ENCODE results near the gene TRMT61A.
"Not testable (repeated sequence)": the region's sequence is repeated elsewhere in the genome, so short reads cannot be mapped to it uniquely, and the experiment has no call there.

Gene TRMT61A

GRCh38 chr14:103522649-103523574, 6.1 kb upstream of the TRMT61A start, which contains the start of gene CKB:
TSS of gene CKB (minus strand) at chr14:103522830. CDS start at chr14:103522493, 337 bp downstream.
- no peak for DNase-seq (ENCODE audit: low read depth, low spot score)

DNA sequence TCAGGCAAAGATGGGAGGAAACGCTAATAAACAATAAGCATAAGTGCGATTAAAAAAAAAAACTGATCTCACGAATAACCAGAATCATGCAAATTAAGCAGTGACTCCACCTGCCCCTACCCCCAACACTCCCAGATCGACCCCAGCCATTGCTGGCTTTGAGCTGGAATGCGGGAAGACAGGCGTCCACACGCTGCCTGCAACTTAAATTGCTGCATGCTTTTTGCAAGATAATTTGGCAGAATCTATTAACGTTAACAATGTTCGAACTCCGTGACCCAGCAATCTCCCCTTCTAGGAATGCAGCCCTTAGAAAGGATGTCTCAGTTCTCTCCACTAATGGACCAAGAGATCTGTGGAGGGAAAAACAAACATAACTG, 5.4 kb upstream of the TRMT61A start:
- DNase-seq (ENCODE audit: low read depth, low spot score), result no peak

GRCh38 chr14:103524002-103524935, 4.7 kb upstream of the TRMT61A start:
- no peak for DNase-seq (ENCODE audit: low read depth, low spot score)

GRCh38 chr14:103525430-103526246, 3.4 kb upstream of the TRMT61A start:
- DNase-seq (ENCODE audit: low read depth, low spot score), result not testable (repeated sequence)

DNA sequence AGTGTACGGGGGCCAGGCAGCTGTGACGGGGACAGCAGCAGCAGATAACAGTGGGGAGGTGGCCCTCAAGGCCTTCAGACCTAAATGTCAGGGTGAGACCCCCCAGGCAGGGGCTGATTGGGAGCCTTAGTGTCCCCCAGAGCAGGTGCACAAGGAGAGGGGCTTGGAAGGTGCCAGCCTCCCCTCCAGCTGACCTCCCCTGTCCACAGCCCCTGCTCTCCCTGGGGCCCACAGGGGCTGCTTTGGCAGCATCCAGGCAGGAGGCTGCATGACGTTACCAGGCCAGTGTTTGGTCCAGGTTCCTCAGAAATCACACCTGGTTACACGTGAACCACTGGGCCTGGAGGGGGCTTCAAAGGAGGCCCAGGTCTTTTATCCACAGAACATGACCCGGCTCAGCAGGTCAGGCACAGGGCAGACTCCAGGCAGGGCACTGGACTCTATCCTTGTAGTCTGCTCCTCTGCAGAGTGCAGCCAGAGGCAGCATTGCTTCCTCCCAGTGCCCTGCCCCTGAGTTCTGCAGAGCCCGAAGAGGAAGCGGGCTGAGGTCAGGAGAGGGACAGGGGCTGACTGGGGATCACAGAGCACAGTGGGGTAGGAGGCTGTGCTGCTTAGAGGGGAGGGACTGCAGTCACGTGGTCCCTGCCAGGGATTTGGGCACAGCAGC, 2.6 kb upstream of the TRMT61A start:
- DNase-seq (ENCODE audit: low read depth, low spot score), result no peak

- DNase-seq (ENCODE audit: low read depth, low spot score), result no peak
Observed at GRCh38 chr14:103526914-103527248, 2.1 kb upstream of the TRMT61A start.

- no peak for DNase-seq (ENCODE audit: low read depth, low spot score)
Observed at GRCh38 chr14:103527408-103528145, 1.4 kb upstream of the TRMT61A start.

DNA sequence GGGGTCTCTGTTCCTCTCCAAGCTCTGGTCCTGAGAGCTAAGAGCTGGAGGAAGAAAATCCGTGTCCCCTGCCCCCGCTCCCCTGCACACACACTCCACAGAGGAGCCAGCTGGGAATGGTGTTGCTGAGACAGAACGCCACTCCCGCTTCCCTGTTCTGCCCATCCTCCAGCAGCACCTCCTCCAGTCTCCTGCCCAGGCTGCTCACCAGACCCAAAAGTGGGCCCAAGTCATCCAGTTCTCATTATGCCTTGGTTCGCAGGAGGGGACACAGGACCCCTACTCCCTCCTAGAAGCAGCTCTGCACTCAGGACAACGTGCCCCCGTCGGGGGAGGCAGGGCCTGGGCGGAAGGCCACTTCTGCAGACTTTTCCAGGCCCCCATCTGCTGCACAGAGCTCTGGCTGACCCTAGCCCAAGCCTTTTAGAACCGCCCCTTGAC, 830 bp upstream of the TRMT61A start:
- DNase-seq (ENCODE audit: low read depth, low spot score), result no peak

- DNase-seq (ENCODE audit: low read depth, low spot score), result no peak
Observed at GRCh38 chr14:103529383-103530365, 678 bp downstream of the TRMT61A start.

DNA sequence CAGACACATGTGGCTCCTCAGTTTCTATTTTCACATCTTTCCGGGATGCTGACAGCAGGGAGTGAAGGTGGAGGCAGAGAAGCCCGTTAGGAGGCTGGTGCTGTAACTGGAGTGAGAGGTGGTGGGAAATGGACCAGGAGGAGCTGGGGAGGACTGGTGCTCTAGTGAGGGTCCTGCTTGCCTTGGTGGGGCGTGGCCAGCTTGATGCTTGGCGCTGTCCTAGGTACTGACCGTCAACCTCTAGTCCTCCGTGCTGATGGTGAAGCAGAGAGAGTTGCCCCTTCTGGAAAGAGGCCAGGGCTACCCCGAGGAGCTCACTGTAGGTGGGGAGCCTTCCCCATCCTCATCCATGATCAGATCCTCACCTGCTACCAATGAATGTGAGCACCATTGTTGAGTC, 1.4 kb downstream of the TRMT61A start:
- no peak for DNase-seq (ENCODE audit: low read depth, low spot score)

DNA sequence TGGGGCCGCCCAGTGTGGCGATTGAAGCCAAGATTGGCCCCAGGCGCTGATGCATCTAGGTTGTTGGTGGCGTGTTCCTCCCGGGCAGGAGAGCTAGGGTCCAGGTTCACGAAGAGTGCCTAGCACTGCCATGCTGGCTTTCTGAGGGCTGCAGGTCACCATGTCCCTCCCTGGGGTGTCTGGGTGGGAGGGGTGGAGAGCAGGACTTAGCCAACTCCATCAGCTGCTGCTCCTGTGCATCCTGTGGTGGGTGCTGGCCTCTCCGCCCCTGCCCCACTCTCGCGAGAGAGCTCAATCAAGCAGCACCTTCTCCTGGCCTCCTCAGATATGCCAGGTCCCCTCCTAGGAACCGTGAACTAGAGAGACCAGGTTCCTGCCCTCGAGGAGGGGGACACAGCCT, 1.8 kb downstream of the TRMT61A start:
- no peak for DNase-seq (ENCODE audit: low read depth, low spot score)

DNA sequence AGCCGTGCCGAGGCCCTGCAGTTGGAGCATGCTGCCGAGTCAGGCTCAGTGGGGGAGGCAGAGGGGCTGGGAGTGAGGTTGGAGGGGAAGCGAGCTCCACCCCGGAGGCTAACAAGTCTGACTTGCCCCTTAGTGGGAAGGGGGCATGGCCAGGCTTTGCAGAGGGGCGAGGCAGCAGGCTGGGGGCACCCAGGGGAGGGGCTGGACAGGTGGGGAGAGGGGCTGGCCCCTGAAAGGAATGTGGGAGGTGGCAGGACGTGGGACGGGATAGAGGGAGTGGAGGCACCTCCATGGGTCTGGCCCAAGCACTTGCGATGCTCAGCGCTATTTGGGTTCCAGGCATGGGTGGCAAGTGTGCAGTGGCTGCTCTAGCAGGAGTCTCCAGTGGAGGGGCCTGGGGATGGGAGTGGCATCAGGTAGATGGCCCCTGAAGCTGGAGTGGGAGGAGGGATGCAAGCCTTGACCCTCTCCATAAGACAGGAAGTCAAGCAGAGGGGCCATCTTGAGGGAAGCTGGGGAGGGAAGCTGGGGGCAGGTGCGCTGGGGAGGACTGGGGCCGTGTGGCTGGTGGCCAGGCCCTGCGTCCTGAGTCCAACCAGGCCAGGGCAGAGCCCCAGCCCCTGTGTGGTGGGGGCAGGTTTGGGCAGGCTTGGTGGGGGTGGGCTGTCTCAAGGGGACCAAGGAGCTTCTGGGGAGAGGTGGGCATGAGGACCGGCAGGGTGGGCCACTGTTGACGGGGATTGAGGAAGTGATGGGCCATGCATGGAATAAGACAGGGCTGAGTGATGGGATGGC, 2.6 kb downstream of the TRMT61A start:
- no peak for DNase-seq (ENCODE audit: low read depth, low spot score)

DNA sequence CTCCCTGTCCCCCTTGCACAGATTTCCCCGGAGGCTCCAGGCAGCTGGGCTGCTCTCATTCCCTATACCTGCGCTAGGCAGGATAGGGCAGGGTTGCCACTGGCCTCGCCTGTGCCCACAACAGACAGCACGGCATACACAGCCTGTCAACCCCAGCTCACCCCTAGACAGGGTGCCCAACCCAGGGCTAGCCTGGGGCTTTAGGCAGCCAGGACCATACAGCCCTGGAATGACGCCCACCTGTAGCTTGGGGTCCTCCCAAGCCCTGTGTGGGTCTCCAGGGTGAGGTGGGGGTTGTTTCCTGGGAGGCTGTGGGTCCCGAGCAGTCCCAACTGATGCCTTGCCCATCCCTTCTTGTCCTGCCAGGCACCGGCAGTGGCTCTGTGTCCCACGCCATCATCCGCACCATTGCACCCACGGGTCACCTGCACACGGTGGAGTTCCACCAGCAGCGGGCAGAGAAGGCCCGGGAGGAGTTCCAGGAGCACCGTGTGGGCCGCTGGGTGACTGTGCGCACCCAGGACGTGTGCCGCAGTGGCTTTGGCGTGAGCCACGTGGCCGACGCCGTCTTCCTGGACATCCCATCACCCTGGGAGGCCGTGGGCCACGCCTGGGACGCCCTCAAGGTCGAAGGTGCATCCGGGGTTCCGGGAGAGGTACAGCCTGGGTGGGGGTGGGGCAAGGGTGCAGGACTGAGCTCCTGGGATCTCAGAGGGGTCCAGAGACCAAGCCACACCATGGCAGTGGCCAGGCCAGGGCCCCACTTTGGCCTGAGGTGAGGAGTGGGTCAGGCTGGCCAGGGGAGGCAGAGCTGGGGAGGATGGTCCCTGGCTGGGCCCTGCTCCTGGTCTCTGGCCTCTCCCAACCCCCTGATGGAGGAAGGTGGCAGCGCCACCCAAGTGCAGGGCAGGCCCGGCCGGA, 3.5 kb downstream of the TRMT61A start:
- no peak for DNase-seq (ENCODE audit: low read depth, low spot score)

DNA sequence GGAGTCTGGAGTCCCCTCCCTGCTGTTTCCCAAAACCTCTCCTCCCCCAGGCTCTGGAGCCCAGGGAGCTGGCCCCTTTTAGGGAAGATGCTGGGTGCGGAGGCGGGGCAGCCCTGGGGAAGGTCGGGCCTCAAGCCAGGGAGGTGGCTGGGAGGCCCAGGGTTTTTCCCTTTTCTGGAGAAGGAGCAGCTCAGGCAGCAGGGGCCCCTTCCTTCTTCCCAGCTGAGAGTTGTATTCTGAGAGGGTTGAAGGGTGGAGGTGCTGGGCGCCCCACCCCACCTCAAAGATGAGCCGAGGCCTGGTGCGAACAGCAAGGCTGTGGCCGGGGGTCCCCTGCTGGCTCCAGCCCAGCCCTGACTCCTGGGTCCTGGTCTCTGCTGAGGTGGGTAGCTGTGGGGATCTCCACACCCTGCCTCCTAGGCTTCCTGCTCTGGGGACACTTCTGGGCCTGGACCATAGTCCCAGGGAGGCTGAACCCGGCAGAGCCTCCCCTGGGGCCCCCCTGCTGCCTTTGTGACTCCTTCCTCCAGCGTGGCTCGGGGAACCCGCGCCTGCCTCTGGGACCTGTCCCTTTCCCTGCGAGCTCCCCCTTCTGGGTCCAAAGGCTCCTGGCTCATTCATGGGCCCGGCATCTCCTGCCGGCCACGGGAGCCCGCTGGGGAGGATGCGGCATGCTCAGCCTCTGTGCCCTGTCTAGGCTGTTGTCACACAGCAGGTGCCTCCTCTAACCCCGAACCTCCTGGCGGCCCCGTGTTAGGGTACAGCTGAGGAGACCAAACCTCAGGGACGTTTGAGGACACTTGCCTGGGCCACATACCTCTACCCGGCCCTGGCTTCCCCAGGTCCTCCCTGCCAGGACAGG, 4.4 kb downstream of the TRMT61A start:
- DNase-seq (ENCODE audit: low read depth, low spot score), result no peak

DNA sequence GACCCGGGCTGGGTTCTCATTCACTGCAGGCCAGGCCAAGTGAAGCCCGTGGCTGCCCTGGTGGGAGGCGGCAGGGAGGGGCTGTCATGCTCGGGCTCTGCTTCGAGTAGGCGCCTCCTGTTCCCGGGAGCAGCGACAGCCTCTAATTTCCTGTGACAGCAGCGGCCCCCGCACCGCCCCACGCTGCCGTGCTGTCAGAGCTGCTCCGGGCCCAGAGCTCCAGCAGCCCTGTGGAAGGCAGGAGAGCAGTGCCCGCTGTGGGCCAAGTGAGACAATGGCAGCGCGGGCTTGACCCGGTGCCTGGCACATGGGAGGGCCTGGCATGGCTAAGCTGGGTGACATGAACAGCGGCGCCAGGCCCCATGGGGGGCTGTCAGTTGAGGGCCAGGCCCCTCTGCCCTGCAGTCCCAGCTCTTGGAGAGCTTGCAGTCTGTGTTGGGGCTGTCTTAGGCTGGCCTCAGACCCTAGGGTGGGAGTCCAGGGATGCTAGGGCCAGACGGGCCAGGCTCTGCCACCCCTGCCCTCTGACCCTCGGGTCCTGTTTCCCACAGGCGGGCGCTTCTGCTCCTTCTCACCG, 5.1 kb downstream of the TRMT61A start:
- DNase-seq (ENCODE audit: low read depth, low spot score), result no peak

GRCh38 chr14:103534576-103535061, 5.6 kb downstream of the TRMT61A start:
- DNase-seq (ENCODE audit: low read depth, low spot score), result no peak
